A673 (cell line): ENCODE measurements around the gene VIT.

Experiments used
- EZH2 ChIP-seq: fragments of 200-600 bp; sonication (generic); IDR thresholded peaks from 2 replicates; pipeline ENCODE4 v1.6.1; 2017; ENCODE audit warnings: borderline replicate concordance, low read depth, mild to moderate bottlenecking, mixed read lengths, antibody characterized with exemption, low read length; ENCODE audit not compliant: poor library complexity, severe bottlenecking
- TF ChIP-seq, protein P1 (sequence below): fragments of 300-800, 200-600 bp; sonication (generic); conservative IDR thresholded peaks from 2 replicates; pipeline ENCODE4 v1.5.1; 2017; ENCODE audit warnings: low read depth, mild to moderate bottlenecking, antibody characterized with exemption, low read length, moderate library complexity, mixed read lengths

- TF ChIP-seq, protein P1, sequence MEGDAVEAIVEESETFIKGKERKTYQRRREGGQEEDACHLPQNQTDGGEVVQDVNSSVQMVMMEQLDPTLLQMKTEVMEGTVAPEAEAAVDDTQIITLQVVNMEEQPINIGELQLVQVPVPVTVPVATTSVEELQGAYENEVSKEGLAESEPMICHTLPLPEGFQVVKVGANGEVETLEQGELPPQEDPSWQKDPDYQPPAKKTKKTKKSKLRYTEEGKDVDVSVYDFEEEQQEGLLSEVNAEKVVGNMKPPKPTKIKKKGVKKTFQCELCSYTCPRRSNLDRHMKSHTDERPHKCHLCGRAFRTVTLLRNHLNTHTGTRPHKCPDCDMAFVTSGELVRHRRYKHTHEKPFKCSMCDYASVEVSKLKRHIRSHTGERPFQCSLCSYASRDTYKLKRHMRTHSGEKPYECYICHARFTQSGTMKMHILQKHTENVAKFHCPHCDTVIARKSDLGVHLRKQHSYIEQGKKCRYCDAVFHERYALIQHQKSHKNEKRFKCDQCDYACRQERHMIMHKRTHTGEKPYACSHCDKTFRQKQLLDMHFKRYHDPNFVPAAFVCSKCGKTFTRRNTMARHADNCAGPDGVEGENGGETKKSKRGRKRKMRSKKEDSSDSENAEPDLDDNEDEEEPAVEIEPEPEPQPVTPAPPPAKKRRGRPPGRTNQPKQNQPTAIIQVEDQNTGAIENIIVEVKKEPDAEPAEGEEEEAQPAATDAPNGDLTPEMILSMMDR = no peak
- TF ChIP-seq EZH2 = no peak
Measured at GRCh38 chr2:36707050-36707449, 10.5 kb downstream of the VIT start.
